ENCODE results near the gene COL18A1. TPM values are rescaled to one million over a fixed set of nuclear protein-coding genes. Genes with fewer than 3 reads are reported as not detected.
A peak's percentile ranks its signal among the peaks of the same experiment; 100 is the strongest.

COL18A1 gene
- total RNA-seq, 1 donor from 2014 or later: 51.6 TPM

- DNase-seq (ENCODE audit: missing footprints) (peak; percentile 45), ATAC-seq (no peak)
- intact Hi-C loops (cut with DNase I): no loop called here
Observed at GRCh38 chr21:45536301-45537081, 131.5 kb downstream of the COL18A1 start.

GRCh38 chr21:45537111-45537745 lies 132.3 kb downstream of the COL18A1 start:
- intact Hi-C loops (cut with DNase I): no loop called here
- ATAC-seq (no peak), DNase-seq (ENCODE audit: missing footprints) (peak; percentile 52)

- DNase-seq (ENCODE audit: missing footprints) (peak; percentile 20), ATAC-seq (no peak)
- intact Hi-C loops (cut with DNase I): no loop called here
Observed at GRCh38 chr21:45537746-45538291, 132.9 kb downstream of the COL18A1 start.

GRCh38 chr21:45538381-45539045 lies 133.5 kb downstream of the COL18A1 start:
- peak; percentile 67 for DNase-seq (ENCODE audit: missing footprints)
- no peak for ATAC-seq
- intact Hi-C loops (cut with DNase I): no loop called here

- intact Hi-C loops (cut with DNase I): no loop called here
- DNase-seq (ENCODE audit: missing footprints) (peak; percentile 53), ATAC-seq (no peak)
Observed at GRCh38 chr21:45539046-45539795, 134.3 kb downstream of the COL18A1 start.

- ATAC-seq: no peak
- DNase-seq (ENCODE audit: missing footprints): peak; percentile 31
- intact Hi-C loops (cut with DNase I): no loop called here
Observed at GRCh38 chr21:45539796-45540600, 135.0 kb downstream of the COL18A1 start.

- intact Hi-C loops (cut with DNase I): no loop called here
- peak; percentile 39 for DNase-seq (ENCODE audit: missing footprints)
- no peak for ATAC-seq
Observed at GRCh38 chr21:45540601-45540970, 135.6 kb downstream of the COL18A1 start.

GRCh38 chr21:45541221-45542039 lies 136.5 kb downstream of the COL18A1 start:
- intact Hi-C loops (cut with DNase I): no loop called here
- peak; percentile 95 for DNase-seq (ENCODE audit: missing footprints)
- ATAC-seq: peak; percentile 58

GRCh38 chr21:45542242-45542666 lies 137.3 kb downstream of the COL18A1 start, which contains the start of gene SLC19A1:
SLC19A1 (minus strand) TSS chr21:45542440; CDS start chr21:45537959, 4,481 bp downstream.
- intact Hi-C loops (cut with DNase I): no loop called here
- peak; percentile 93 for DNase-seq (ENCODE audit: missing footprints)

GRCh38 chr21:45542667-45543370 lies 137.9 kb downstream of the COL18A1 start:
- no peak for ATAC-seq
- intact Hi-C loops (cut with DNase I): no loop called here

More at GRCh38 chr21:45542242-45542666, 137.3 kb downstream of the COL18A1 start, which contains the start of gene SLC19A1:
- peak; percentile 86 for ATAC-seq

GRCh38 chr21:45543371-45543709 lies 138.4 kb downstream of the COL18A1 start:
- intact Hi-C loops (cut with DNase I): no loop called here
- ATAC-seq: no peak

More at GRCh38 chr21:45542667-45543370, 137.9 kb downstream of the COL18A1 start:
- peak; percentile 79 for DNase-seq (ENCODE audit: missing footprints)

GRCh38 chr21:45543710-45544448 lies 138.9 kb downstream of the COL18A1 start:
- ATAC-seq: no peak
- DNase-seq (ENCODE audit: missing footprints): peak; percentile 43
- intact Hi-C loops (cut with DNase I): no loop called here

More at GRCh38 chr21:45543371-45543709, 138.4 kb downstream of the COL18A1 start:
- DNase-seq (ENCODE audit: missing footprints): peak; percentile 66

GRCh38 chr21:45544449-45545235 lies 139.7 kb downstream of the COL18A1 start:
- no peak for ATAC-seq

GRCh38 chr21:45545236-45545570 lies 140.2 kb downstream of the COL18A1 start:
- no peak for DNase-seq (ENCODE audit: missing footprints)
- no peak for ATAC-seq
- intact Hi-C loops (cut with DNase I): no loop called here

More at GRCh38 chr21:45544449-45545235, 139.7 kb downstream of the COL18A1 start:
- intact Hi-C loops (cut with DNase I): no loop called here
- peak; percentile 30 for DNase-seq (ENCODE audit: missing footprints)

Data from Right ventricle myocardium inferior (tissue), 1 donor.